Right renal cortex interstitium (tissue), 3 donors: ENCODE results near the gene GTPBP8. TPM values are rescaled to one million over a fixed set of nuclear protein-coding genes. Genes with fewer than 3 reads are reported as not detected.

ENCODE experiments used
- DNase-seq, 3 donors: peaks; one replicate each; pipeline ENCODE4 v3.0.0-alpha.2; 2013; ENCODE audit warnings: low read depth in 3 of 3, low spot score in 2 of 3
- polyA plus RNA-seq, 3 donors: library from polyadenylated mRNA; unstranded; fragments of 120-200 nt; gene quantifications; one replicate each; pipeline ENCODE4 v1.2.1, GENCODE V29; 2013; ENCODE audit not compliant: insufficient read length in 3 of 3

GTPBP8 gene
- polyA plus RNA-seq: 10 to 100 TPM; 20.3 to 25.7 (median 24.6) TPM

GRCh38 chr3:112990672-112991602 is at the start of gene GTPBP8:
GTPBP8 (plus strand) TSS chr3:112990984; CDS start chr3:112991000, 16 bp downstream.
- DNase-seq: peak; percentile 71 to 87 (median 84)

- no peak for DNase-seq
These were observed 42.4 kb upstream of the GTPBP8 start for GRCh38 chr3:112948346-112948838.

GRCh38 chr3:112956351-112956750 is 34.4 kb upstream of the GTPBP8 start:
- DNase-seq: no peak

GRCh38 chr3:112958811-112959560 is 31.8 kb upstream of the GTPBP8 start:
- DNase-seq: no peak

GRCh38 chr3:112963683-112964082 is 27.1 kb upstream of the GTPBP8 start:
- DNase-seq: no peak

GRCh38 chr3:112965656-112966055 is 25.1 kb upstream of the GTPBP8 start:
- DNase-seq: no peak

GRCh38 chr3:112966633-112967032 is 24.2 kb upstream of the GTPBP8 start:
- no peak for DNase-seq

GRCh38 chr3:112967425-112967824 is 23.4 kb upstream of the GTPBP8 start:
- DNase-seq: no peak

GRCh38 chr3:112967828-112968227 is 23.0 kb upstream of the GTPBP8 start:
- DNase-seq: no peak

- DNase-seq: no peak
These were observed 18.6 kb upstream of the GTPBP8 start for GRCh38 chr3:112972158-112972557.

- DNase-seq: no peak
These were observed 17.2 kb upstream of the GTPBP8 start for GRCh38 chr3:112973325-112974177.

- no peak for DNase-seq
These were observed 16.6 kb upstream of the GTPBP8 start for GRCh38 chr3:112974178-112974517.

- no peak for DNase-seq
These were observed 15.9 kb upstream of the GTPBP8 start, which contains the start of gene CD200R1 for GRCh38 chr3:112974894-112975293. CD200R1 (minus strand) TSS chr3:112975103; CDS start chr3:112974857, 246 bp downstream.

- DNase-seq: no peak
These were observed 14.8 kb upstream of the GTPBP8 start for GRCh38 chr3:112976001-112976400.

GRCh38 chr3:112976953-112977352 is 13.8 kb upstream of the GTPBP8 start:
- DNase-seq: no peak

- DNase-seq: peak in 2 of 3 donors; percentile 31 to 43
These were observed 11.4 kb upstream of the GTPBP8 start for GRCh38 chr3:112979244-112979832.

- DNase-seq: no peak
These were observed 10.7 kb upstream of the GTPBP8 start for GRCh38 chr3:112980080-112980479.

- no peak for DNase-seq
These were observed 8.1 kb upstream of the GTPBP8 start for GRCh38 chr3:112982710-112983109.

- peak in 1 of 3 donors; percentile 18 for DNase-seq
These were observed 6.3 kb upstream of the GTPBP8 start for GRCh38 chr3:112984485-112984884.

GRCh38 chr3:112987710-112988334 is 3.0 kb upstream of the GTPBP8 start:
- no peak for DNase-seq
